Thymus (tissue), 11 donors: ENCODE measurements around the gene PCSK4. TPM values are rescaled to one million over a fixed set of nuclear protein-coding genes. Genes with fewer than 3 reads are reported as not detected.

Experiments used
- DNase-seq, 9 donors: peaks; one replicate each; pipeline ENCODE4 v3.0.0-alpha.2; 2013; ENCODE audit warnings: low spot score in 9 of 9, low read depth in 6 of 9, missing footprints in 1 of 9
- H3K27ac ChIP-seq, 2 donors: one replicate each; pipeline ENCODE4 v1.5.1; 2013; ENCODE audit warnings: control low read depth in 1 of 2, low read depth in 1 of 2, low read length in 1 of 2, mild to moderate bottlenecking in 1 of 2, moderate library complexity in 1 of 2
- H3K27me3 ChIP-seq, 2 donors: one replicate each; pipeline ENCODE4 v1.5.1; 2013; ENCODE audit warnings: low read length in 1 of 2; ENCODE audit not compliant: control insufficient read depth in 2 of 2, insufficient read depth in 1 of 2
- H3K36me3 ChIP-seq, 2 donors: one replicate each; pipeline ENCODE4 v1.5.1; 2013; ENCODE audit warnings: low read length in 1 of 2, mild to moderate bottlenecking in 1 of 2, moderate library complexity in 1 of 2; ENCODE audit not compliant: control insufficient read depth in 2 of 2, insufficient read depth in 2 of 2
- H3K4me1 ChIP-seq, 2 donors: one replicate each; pipeline ENCODE4 v1.5.1; 2013; ENCODE audit warnings: low read length in 2 of 2; ENCODE audit not compliant: control insufficient read depth in 2 of 2, insufficient read depth in 2 of 2
- H3K4me3 ChIP-seq, 2 donors: one replicate each; pipeline ENCODE4 v1.5.1; 2013; ENCODE audit warnings: low read length in 2 of 2, control low read depth in 1 of 2, mild to moderate bottlenecking in 1 of 2
- H3K9me3 ChIP-seq, 2 donors: one replicate each; pipeline ENCODE4 v1.5.1; 2013; ENCODE audit warnings: low read length in 1 of 2, mild to moderate bottlenecking in 1 of 2; ENCODE audit not compliant: control insufficient read depth in 2 of 2, insufficient read depth in 1 of 2
- whole genome bisulfite sequencing: extraction: QIAGEN DNeasy Blood & Tissue Kit; methylation state at CpG from one replicate; pipeline ENCODE4 v1.1.7; 2013; 5-methylcytosine and 5-hydroxymethylcytosine counted together
- polyA plus RNA-seq: library from polyadenylated mRNA; stranded (reverse); fragments of 200-250 nt; gene quantifications from one replicate; pipeline ENCODE4 v1.2.3, GENCODE V29; 2013
- total RNA-seq: library from RNA; stranded (reverse); fragments of 120-200 nt; gene quantifications from one replicate; pipeline ENCODE4 v1.2.4, GENCODE V29; 2013
- donor health status: healthy.

Gene PCSK4
- total and polyA plus RNA-seq, 2 donors: 4.9 to 11.5 TPM

DNA sequence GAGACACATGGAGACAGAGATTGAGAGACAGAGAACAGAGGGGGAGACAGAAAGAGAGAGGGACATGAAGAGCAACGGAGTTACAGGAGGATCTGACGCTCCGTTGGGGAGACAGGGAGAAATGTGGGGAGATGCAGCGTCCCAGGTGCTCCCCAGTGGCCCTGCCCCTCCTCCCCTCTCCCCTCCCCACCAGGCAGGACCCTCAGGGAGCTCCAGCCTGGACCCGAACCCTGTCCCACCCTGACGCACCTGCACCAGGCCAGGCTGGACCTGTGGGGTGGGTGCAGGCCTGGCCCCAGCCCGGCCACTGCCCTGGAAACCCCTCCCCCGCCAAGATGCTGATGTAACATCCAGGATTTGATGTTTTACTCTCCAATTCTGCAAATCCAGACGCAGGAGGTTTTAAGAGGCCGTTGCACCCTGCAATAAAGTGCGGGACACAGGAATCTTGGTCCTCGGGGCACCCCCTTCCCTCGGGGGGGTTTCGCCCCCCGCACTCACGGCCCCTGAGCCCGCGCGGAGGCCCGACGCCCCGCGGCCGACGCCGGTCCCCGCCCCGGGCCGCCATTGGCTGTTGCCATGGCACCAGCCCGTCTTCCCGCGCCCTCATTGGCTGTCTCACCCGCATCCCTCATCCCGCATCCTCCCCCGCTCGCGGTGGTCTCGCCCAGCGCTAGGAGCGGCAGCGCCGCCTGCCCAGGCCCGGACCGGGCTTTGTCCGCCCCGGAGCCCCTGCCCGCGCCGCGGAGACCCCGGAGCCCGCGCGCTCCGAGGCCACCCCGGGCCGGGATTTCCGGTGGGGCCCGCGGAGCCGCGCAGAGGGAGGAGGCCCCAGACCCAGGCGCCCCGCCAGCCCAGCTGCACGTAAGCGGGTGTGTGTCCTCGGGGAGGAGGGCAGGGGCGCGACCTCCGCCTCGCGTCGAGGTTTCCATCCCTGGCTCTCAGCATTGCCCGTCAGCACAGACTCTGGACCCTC lies 40.4 kb downstream of the PCSK4 start, which contains the start of gene APC2:
Gene APC2 (plus strand): TSS at position 655 of the 976 bp plus-strand sequence. CDS start 2,881 bp downstream, outside the sequence.
- H3K27ac ChIP-seq: no peak within 1 kb of the TSS
- 6% methylated on average over 74 of the region's 74 CpGs for WGBS
- DNase-seq: peak in 1 of 9 donors; percentile 31
- peaks cover 83 to 100% of the 10 kb centered on the region in 2 donors for H3K27me3 ChIP-seq
- peak within 1 kb of the TSS in 1 of 2 donors; percentile 6 for H3K4me3 ChIP-seq
- peaks cover under 1 to 9% of the 10 kb centered on the region in 2 donors for H3K4me1 ChIP-seq
- peaks cover 0 to 16% of the 10 kb centered on the region in 2 donors for H3K9me3 ChIP-seq
- no peaks in the 10 kb centered on the region for H3K36me3 ChIP-seq

DNA sequence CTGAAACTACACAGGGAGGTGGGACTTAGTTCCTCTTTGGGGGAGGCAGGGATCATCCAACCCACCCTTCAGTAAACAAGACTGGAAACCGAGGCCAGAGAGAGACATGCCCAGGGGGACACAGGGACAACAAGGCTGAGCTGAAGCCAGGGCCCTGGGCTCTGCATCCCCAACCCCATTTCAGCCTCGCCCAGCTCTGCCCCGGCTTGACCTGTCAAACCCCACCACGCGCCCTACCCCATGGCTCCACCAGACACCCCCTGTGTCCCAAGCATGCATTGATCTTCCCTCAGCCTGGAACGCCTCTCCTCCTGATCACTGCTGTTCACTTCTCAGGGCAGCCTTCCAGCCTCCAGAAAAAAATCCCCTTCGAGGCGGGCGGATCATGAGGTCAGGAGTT lies 42.2 kb downstream of the PCSK4 start:
- Histone ChIP-seq H3K4me1 (peaks cover 0 to 7% of the 10 kb centered on the region in 2 donors), H3K27ac (no peak overlapping the region), H3K4me3 (no peak overlapping the region), H3K36me3 (no peaks in the 10 kb centered on the region), H3K9me3 (peaks cover 0 to 19% of the 10 kb centered on the region in 2 donors), H3K27me3 (peaks cover 74 to 92% of the 10 kb centered on the region in 2 donors)
- DNase-seq: no peak
- WGBS: 92% methylated on average over 9 of the region's 9 CpGs

- Histone ChIP-seq H3K36me3 (no peaks in the 10 kb centered on the region), H3K4me3 (no peak overlapping the region), H3K4me1 (peaks cover 0 to 7% of the 10 kb centered on the region in 2 donors), H3K27ac (no peak overlapping the region), H3K27me3 (peaks cover 72 to 87% of the 10 kb centered on the region in 2 donors), H3K9me3 (peaks cover 0 to 19% of the 10 kb centered on the region in 2 donors)
- no peak for DNase-seq
- 33% methylated on average over 4 of the region's 4 CpGs for WGBS
Measured at GRCh38 chr19:1447504-1447903, 42.6 kb downstream of the PCSK4 start.

DNA sequence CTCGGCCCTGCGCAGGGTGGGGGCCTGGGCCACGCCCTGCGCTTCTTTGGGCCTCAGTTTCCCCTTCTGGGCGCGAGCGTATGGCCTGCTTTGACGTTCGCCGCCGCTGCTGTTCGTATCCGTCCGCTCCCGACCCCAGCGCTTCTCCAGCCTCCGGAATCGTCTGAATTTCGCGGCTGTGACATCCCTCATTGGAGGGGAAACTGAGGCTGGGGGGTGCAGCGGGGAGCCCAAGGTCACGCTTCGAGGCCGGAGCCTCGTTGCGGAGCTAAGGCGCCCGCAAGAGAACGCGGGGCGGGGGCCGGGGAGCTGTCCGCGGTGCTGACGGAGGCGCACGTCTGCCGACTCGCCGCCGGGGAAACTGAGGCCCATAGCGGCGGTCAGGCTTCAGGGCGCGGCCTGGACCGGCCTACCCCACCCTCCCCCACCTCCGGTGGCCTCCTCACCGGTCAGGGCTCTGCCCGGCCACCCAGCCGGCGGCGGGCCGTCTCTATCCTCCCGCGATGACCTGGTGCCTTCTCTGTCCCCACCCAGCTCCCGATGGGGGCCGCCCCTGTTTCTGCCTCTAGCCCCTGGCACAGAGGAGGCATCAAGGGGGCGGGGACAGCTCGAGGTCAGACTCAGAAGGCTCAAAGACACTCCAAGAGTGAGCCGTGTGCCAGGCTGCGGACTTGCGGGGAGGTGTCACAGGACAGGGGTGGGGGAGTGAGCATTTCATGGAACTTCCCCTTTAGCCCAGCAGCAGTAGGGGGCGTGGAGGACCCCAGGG lies 43.3 kb downstream of the PCSK4 start:
- Histone ChIP-seq H3K4me3 (no peak overlapping the region), H3K4me1 (peaks cover 0 to 7% of the 10 kb centered on the region in 2 donors), H3K9me3 (peaks cover 0 to 19% of the 10 kb centered on the region in 2 donors), H3K36me3 (peaks cover 4% of the 10 kb centered on the region in 2 donors), H3K27ac (no peak overlapping the region), H3K27me3 (peaks cover 68 to 81% of the 10 kb centered on the region in 2 donors)
- WGBS: 5% methylated on average over 62 of the region's 63 CpGs
- DNase-seq: peak in 2 of 9 donors; percentile 44 to 47

DNA sequence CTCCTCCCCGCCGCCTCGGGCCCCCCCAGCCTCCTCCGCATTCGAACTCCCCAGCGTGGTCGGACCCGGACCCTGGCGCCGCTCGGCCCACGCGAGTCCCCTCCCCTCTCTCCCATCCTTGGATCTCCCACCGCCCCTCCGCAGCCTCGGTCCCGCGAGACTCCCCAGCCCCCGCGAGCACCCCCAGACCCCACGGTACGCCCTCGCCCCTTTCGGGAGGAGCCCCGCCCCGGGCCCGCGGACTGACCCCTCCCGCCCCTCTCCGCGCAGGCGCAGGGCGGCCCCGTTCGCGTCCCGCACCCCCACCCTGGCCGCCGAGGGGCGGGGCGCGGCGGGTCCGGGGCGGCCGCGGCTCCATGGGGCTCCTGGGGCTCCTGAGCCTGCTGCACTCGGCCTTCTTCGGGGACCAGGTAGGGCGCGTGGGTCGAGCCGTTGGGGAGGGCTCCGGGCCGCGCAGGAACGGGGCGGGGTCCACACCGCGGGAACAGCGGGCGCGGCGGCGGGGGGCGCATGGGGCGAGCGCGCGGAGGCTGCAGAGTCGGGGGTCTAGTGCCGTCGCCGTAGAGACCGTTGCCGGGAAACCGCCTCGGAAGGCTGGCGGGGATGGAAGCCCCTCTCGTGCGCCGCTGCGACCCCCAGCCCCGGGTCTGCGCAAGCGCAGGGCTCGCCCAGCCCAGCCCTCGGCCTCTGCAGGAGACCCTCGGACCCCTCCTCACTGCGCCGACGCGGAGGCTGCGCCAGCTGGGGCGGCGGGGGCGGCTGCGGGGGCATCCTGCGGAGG lies 44.0 kb downstream of the PCSK4 start:
- Histone ChIP-seq H3K9me3 (peaks cover 0 to 19% of the 10 kb centered on the region in 2 donors), H3K27me3 (peaks cover 60 to 73% of the 10 kb centered on the region in 2 donors), H3K27ac (no peak overlapping the region), H3K4me3 (peak overlapping the region in 1 of 2 donors; percentile 21), H3K4me1 (peaks cover 0 to 7% of the 10 kb centered on the region in 2 donors), H3K36me3 (peaks cover 9 to 12% of the 10 kb centered on the region in 2 donors)
- WGBS: 5% methylated on average over 99 of the region's 99 CpGs
- DNase-seq: no peak

GRCh38 chr19:1445185-1445931 lies 44.8 kb downstream of the PCSK4 start:
- 4% methylated on average over 70 of the region's 70 CpGs for WGBS
- peaks cover 53 to 66% of the 10 kb centered on the region in 2 donors for H3K27me3 ChIP-seq
- H3K36me3 ChIP-seq: peaks cover 17 to 20% of the 10 kb centered on the region in 2 donors
- peaks cover 0 to 6% of the 10 kb centered on the region in 2 donors for H3K4me1 ChIP-seq
- H3K27ac ChIP-seq: no peak overlapping the region
- peaks cover 0 to 12% of the 10 kb centered on the region in 2 donors for H3K9me3 ChIP-seq
- peak overlapping the region; percentile 41 to 48 for H3K4me3 ChIP-seq
- DNase-seq: peak in 8 of 9 donors; percentile 32 to 80 (median 60)

- DNase-seq: no peak
- Histone ChIP-seq H3K4me1 (peaks cover 7 to 17% of the 10 kb centered on the region in 2 donors), H3K36me3 (peaks cover 27 to 30% of the 10 kb centered on the region in 2 donors), H3K4me3 (no peak overlapping the region), H3K9me3 (peaks cover 0 to 5% of the 10 kb centered on the region in 2 donors), H3K27ac (no peak overlapping the region), H3K27me3 (peaks cover 21 to 31% of the 10 kb centered on the region in 2 donors)
- WGBS: 97% methylated on average over 25 of the region's 25 CpGs
Measured at GRCh38 chr19:1441677-1442438, 48.3 kb downstream of the PCSK4 start.
